Neural cell (in vitro differentiated cells): ENCODE measurements around the gene TAF11L13. TPM values are rescaled to one million over a fixed set of nuclear protein-coding genes. Genes with fewer than 3 reads are reported as not detected.

Experiments
- H2AFZ ChIP-seq: fragments of 200-600, 300-800 bp; sonication (generic), shearing (Covaris generic); 2 replicates; pipeline ENCODE4 v1.6.0; 2014; ENCODE audit warnings: low read depth, mild to moderate bottlenecking, antibody characterized with exemption, low read length, moderate library complexity
- H3F3A ChIP-seq: fragments of 200-600 bp; shearing (Covaris generic); 2 replicates; pipeline ENCODE4 v1.6.1; 2016; ENCODE audit warnings: mild to moderate bottlenecking, moderate library complexity, mixed read lengths, antibody characterized with exemption, low read length; ENCODE audit not compliant: insufficient read depth, poor library complexity, severe bottlenecking
- H3K27ac ChIP-seq: fragments of 200-600, 300-800 bp; sonication (generic), shearing (Covaris generic); 2 replicates; pipeline ENCODE4 v1.5.1; 2014; ENCODE audit warnings: mild to moderate bottlenecking, low read length, moderate library complexity
- H3K27me3 ChIP-seq: fragments of 300-800, 200-600 bp; sonication (generic), shearing (Covaris generic); 2 replicates; pipeline ENCODE4 v1.6.0; 2014; ENCODE audit warnings: mild to moderate bottlenecking, low read depth, low read length, moderate library complexity; ENCODE audit not compliant: insufficient read depth
- H3K36me3 ChIP-seq: fragments of 300-800, 200-600 bp; sonication (generic), shearing (Covaris generic); 2 replicates; pipeline ENCODE4 v1.5.1; 2014; ENCODE audit warnings: mild to moderate bottlenecking, antibody characterized with exemption, low read length, moderate library complexity; ENCODE audit not compliant: insufficient read depth
- H3K4me2 ChIP-seq: fragments of 300-800, 200-600 bp; sonication (generic), shearing (Covaris generic); 2 replicates; pipeline ENCODE4 v1.6.0; 2014; ENCODE audit warnings: mild to moderate bottlenecking, low read length
- H3K4me3 ChIP-seq: fragments of 300-800, 200-600 bp; sonication (generic), shearing (Covaris generic); 2 replicates; pipeline ENCODE4 v1.5.1; 2014; ENCODE audit warnings: mild to moderate bottlenecking, low read length, moderate library complexity
- H3K79me2 ChIP-seq: fragments of 200-600 bp; shearing (Covaris generic); replicated peaks from 2 replicates; pipeline ENCODE4 v1.6.0; 2014; ENCODE audit warnings: mild to moderate bottlenecking, low read length, moderate library complexity; ENCODE audit not compliant: insufficient read depth
- H3K9ac ChIP-seq: fragments of 300-800, 200-600 bp; sonication (generic), shearing (Covaris generic); 2 replicates; pipeline ENCODE4 v1.6.1; 2016; ENCODE audit warnings: mild to moderate bottlenecking, low read length, mixed read lengths
- H3K9me2 ChIP-seq: fragments of 200-600 bp; shearing (Covaris generic); 2 replicates; pipeline ENCODE4 v1.6.1; 2016; ENCODE audit warnings: mild to moderate bottlenecking, low read length, mixed read lengths; ENCODE audit not compliant: insufficient read depth
- H3K9me3 ChIP-seq: fragments of 200-600, 300-800 bp; sonication (generic), shearing (Covaris generic); 2 replicates; pipeline ENCODE4 v1.6.1; 2016; ENCODE audit warnings: mild to moderate bottlenecking, mixed run types, low read length, moderate library complexity, mixed read lengths
- H4K20me1 ChIP-seq: fragments of 200-600 bp; shearing (Covaris generic); 2 replicates; pipeline ENCODE4 v1.6.1; 2016; ENCODE audit warnings: mild to moderate bottlenecking, mixed run types; ENCODE audit not compliant: insufficient read depth
- EP300 ChIP-seq: fragments of 450-650 bp; conservative IDR thresholded peaks from 2 replicates; pipeline ENCODE4 v1.6.1; 2014; ENCODE audit warnings: antibody characterized with exemption, mild to moderate bottlenecking, moderate library complexity; ENCODE audit not compliant: poor library complexity, severe bottlenecking
- EZH2 ChIP-seq: fragments of 200-600, 300-800 bp; shearing (Covaris generic), sonication (generic); IDR thresholded peaks from 2 replicates; pipeline ENCODE4 v1.6.1; 2014; ENCODE audit warnings: antibody characterized with exemption, low read length, borderline replicate concordance, mild to moderate bottlenecking; ENCODE audit not compliant: insufficient read depth, poor library complexity, severe bottlenecking
- MXI1 ChIP-seq: fragments of 450-650 bp; conservative IDR thresholded peaks from 2 replicates; pipeline ENCODE4 v1.6.1; 2014; ENCODE audit warnings: antibody characterized with exemption, mild to moderate bottlenecking; ENCODE audit not compliant: poor library complexity, severe bottlenecking
- POLR2AphosphoS5 ChIP-seq: IDR thresholded peaks from 2 replicates; pipeline ENCODE4 v1.6.1; 2012
- RAD21 ChIP-seq: fragments of 450-650 bp; conservative IDR thresholded peaks from 2 replicates; pipeline ENCODE4 v1.6.1; 2014; ENCODE audit warnings: antibody characterized with exemption, mild to moderate bottlenecking, moderate library complexity
- SMC3 ChIP-seq: fragments of 450-650 bp; conservative IDR thresholded peaks from 2 replicates; pipeline ENCODE4 v1.6.1; 2014; ENCODE audit warnings: antibody characterized with exemption, mild to moderate bottlenecking, moderate library complexity; ENCODE audit not compliant: poor library complexity
- TAF1 ChIP-seq: IDR thresholded peaks from 2 replicates; pipeline ENCODE4 v1.6.1; 2012; ENCODE audit warnings: low read depth
- polyA plus RNA-seq: library from polyadenylated mRNA; depleted of rRNA; stranded (reverse); fragments of >200 nt; gene quantifications from 2 replicates; pipeline ENCODE4 v1.2.3, GENCODE V29; 2014
- TF ChIP-seq, protein P1 (sequence below): IDR thresholded peaks from 2 replicates; pipeline ENCODE4 v1.6.1; 2012; ENCODE audit warnings: borderline replicate concordance
- TF ChIP-seq, protein P2 (sequence below): fragments of 450-650 bp; IDR thresholded peaks from 2 replicates; pipeline ENCODE4 v1.5.1; 2014; ENCODE audit warnings: antibody characterized with exemption, mild to moderate bottlenecking, moderate library complexity; ENCODE audit not compliant: poor library complexity, severe bottlenecking

TAF11L13 gene
- polyA plus RNA-seq, 1 donor from 2014 or later = not detected

DNA sequence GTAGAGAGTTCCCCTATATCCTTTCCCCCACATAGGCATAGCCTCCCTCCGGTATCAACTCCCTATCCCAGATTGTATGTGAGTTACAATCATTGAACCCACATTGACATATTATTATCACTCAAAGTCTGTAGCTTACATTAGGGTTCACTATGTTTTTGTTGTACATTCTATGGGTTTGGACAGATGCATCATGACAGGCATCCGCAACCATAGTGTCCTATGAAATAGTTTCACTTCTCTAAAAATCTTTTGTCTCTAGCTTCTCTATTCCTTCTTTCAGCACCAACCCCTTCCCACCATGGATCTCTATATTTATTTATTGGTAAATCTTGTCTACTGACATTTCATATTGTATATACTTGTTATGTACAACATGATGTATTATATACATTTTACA is 33.9 kb downstream of the TAF11L13 start:
- H3K9ac ChIP-seq = no peak overlapping the region
- H3K79me2 ChIP-seq = no peaks in the 10 kb centered on the region
- H2AFZ ChIP-seq = no peak overlapping the region
- H3K4me2 ChIP-seq = no peak overlapping the region
- H3K27ac ChIP-seq = no peak overlapping the region
- no peak for TF ChIP-seq MXI1
- TF ChIP-seq, protein P1, sequence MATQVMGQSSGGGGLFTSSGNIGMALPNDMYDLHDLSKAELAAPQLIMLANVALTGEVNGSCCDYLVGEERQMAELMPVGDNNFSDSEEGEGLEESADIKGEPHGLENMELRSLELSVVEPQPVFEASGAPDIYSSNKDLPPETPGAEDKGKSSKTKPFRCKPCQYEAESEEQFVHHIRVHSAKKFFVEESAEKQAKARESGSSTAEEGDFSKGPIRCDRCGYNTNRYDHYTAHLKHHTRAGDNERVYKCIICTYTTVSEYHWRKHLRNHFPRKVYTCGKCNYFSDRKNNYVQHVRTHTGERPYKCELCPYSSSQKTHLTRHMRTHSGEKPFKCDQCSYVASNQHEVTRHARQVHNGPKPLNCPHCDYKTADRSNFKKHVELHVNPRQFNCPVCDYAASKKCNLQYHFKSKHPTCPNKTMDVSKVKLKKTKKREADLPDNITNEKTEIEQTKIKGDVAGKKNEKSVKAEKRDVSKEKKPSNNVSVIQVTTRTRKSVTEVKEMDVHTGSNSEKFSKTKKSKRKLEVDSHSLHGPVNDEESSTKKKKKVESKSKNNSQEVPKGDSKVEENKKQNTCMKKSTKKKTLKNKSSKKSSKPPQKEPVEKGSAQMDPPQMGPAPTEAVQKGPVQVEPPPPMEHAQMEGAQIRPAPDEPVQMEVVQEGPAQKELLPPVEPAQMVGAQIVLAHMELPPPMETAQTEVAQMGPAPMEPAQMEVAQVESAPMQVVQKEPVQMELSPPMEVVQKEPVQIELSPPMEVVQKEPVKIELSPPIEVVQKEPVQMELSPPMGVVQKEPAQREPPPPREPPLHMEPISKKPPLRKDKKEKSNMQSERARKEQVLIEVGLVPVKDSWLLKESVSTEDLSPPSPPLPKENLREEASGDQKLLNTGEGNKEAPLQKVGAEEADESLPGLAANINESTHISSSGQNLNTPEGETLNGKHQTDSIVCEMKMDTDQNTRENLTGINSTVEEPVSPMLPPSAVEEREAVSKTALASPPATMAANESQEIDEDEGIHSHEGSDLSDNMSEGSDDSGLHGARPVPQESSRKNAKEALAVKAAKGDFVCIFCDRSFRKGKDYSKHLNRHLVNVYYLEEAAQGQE = no peak
- TF ChIP-seq, protein P2, sequence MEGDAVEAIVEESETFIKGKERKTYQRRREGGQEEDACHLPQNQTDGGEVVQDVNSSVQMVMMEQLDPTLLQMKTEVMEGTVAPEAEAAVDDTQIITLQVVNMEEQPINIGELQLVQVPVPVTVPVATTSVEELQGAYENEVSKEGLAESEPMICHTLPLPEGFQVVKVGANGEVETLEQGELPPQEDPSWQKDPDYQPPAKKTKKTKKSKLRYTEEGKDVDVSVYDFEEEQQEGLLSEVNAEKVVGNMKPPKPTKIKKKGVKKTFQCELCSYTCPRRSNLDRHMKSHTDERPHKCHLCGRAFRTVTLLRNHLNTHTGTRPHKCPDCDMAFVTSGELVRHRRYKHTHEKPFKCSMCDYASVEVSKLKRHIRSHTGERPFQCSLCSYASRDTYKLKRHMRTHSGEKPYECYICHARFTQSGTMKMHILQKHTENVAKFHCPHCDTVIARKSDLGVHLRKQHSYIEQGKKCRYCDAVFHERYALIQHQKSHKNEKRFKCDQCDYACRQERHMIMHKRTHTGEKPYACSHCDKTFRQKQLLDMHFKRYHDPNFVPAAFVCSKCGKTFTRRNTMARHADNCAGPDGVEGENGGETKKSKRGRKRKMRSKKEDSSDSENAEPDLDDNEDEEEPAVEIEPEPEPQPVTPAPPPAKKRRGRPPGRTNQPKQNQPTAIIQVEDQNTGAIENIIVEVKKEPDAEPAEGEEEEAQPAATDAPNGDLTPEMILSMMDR = no peak
- TF ChIP-seq RAD21 = no peak
- no peak for TF ChIP-seq EP300
- TF ChIP-seq POLR2AphosphoS5 = no peak
- TF ChIP-seq SMC3 = no peak
- TF ChIP-seq EZH2 = no peak
- no peak for TF ChIP-seq TAF1
- no peaks in the 10 kb centered on the region for H4K20me1 ChIP-seq
- H3K9me2 ChIP-seq = no peaks in the 10 kb centered on the region
- H3K36me3 ChIP-seq = no peaks in the 10 kb centered on the region
- H3F3A ChIP-seq = no peaks in the 10 kb centered on the region
- no peaks in the 10 kb centered on the region for H3K27me3 ChIP-seq
- H3K4me3 ChIP-seq = no peak overlapping the region
- no peaks in the 10 kb centered on the region for H3K9me3 ChIP-seq

DNA sequence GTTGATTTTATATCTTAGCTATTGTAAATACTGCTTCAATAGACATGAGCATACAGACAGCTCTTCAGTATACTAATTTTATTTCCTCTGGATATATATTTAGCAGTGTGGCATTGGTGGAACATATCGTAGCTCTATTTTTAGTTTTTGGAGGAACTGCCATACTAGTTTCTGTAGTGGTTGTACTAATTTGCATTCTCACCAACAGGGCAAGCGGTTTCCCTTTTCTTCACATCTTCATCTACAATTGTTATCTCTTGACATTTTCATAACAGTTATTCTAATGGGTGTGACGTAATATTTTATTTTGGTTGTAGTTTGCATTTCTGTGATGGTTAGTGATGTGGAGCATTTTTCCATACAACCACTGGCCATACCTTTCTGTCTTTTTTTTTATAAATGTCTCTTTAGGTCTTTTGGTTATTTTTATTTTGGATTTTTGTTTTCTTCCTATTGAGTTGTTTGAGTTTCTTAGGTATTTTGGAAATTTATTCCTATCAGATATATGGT is 34.9 kb downstream of the TAF11L13 start:
- no peak overlapping the region for H3K27ac ChIP-seq
- H3K4me3 ChIP-seq = no peak overlapping the region
- H3K79me2 ChIP-seq = no peaks in the 10 kb centered on the region
- no peaks in the 10 kb centered on the region for H3K27me3 ChIP-seq
- H3K4me2 ChIP-seq = no peak overlapping the region
- H3K9me3 ChIP-seq = no peaks in the 10 kb centered on the region
- no peak for TF ChIP-seq EP300
- TF ChIP-seq, protein P1 = no peak
- TF ChIP-seq TAF1 = no peak
- TF ChIP-seq MXI1 = no peak
- TF ChIP-seq, protein P2 = no peak
- no peak for TF ChIP-seq POLR2AphosphoS5
- TF ChIP-seq EZH2 = no peak
- H3K9me2 ChIP-seq = no peaks in the 10 kb centered on the region
- no peaks in the 10 kb centered on the region for H3K36me3 ChIP-seq
- H3K9ac ChIP-seq = no peak overlapping the region
- H3F3A ChIP-seq = no peaks in the 10 kb centered on the region
- H4K20me1 ChIP-seq = no peaks in the 10 kb centered on the region
- H2AFZ ChIP-seq = no peak overlapping the region
